Prostate gland (tissue), 2 donors: Measurements from ENCODE around the gene IGSF1.

Experiments
- POLR2A ChIP-seq: fragments of 450-650 bp; IDR thresholded peaks from one replicate; pipeline ENCODE4 v1.6.1; 2016; ENCODE audit warnings: antibody characterized with exemption, mild to moderate bottlenecking
- TF ChIP-seq, protein P1 (sequence below), 4 experiments: fragments of 200-600 bp in 2 of 4; fragments of 450-650 bp in 2 of 4; sonication (generic) in 2 of 4; IDR thresholded peaks; 1 replicate in 3 of 4; 2 replicates in 1 of 4; pipeline ENCODE4 v1.5.1; 2016 to 2019; ENCODE audit warnings: antibody characterized with exemption in 4 of 4, mild to moderate bottlenecking in 2 of 4, moderate library complexity in 2 of 4

DNA sequence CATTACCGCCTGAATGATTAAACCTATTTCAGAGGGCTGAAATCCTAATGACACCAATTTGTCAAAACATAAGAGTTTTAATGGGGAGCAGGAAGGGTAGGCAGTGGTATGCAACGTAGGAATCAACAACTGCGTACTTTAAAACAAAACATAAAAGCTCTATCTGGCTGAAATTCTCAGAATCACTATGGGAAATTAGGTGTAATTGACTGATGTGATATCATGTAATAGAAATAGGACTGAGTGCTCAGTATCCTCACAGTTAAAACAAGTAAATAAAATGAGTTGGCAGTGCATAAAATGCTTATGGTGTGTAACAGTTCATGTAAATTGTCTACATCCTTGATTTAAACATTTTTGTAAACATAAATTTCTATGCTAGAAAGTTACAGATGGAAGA is 13.6 kb upstream of the IGSF1 start:
- TF ChIP-seq, protein P1, sequence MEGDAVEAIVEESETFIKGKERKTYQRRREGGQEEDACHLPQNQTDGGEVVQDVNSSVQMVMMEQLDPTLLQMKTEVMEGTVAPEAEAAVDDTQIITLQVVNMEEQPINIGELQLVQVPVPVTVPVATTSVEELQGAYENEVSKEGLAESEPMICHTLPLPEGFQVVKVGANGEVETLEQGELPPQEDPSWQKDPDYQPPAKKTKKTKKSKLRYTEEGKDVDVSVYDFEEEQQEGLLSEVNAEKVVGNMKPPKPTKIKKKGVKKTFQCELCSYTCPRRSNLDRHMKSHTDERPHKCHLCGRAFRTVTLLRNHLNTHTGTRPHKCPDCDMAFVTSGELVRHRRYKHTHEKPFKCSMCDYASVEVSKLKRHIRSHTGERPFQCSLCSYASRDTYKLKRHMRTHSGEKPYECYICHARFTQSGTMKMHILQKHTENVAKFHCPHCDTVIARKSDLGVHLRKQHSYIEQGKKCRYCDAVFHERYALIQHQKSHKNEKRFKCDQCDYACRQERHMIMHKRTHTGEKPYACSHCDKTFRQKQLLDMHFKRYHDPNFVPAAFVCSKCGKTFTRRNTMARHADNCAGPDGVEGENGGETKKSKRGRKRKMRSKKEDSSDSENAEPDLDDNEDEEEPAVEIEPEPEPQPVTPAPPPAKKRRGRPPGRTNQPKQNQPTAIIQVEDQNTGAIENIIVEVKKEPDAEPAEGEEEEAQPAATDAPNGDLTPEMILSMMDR (IDR thresholded peaks at IDR 0.05), result no peak
- TF ChIP-seq POLR2A, result no peak
